ENCODE measurements around the gene FANCM. TPM values are rescaled to one million over a fixed set of nuclear protein-coding genes. Genes with fewer than 3 reads are reported as not detected.

The FANCM gene
- total RNA-seq, 4 donors from 2014 or later: 5.1 to 12.9 (median 7.7) TPM

DNA sequence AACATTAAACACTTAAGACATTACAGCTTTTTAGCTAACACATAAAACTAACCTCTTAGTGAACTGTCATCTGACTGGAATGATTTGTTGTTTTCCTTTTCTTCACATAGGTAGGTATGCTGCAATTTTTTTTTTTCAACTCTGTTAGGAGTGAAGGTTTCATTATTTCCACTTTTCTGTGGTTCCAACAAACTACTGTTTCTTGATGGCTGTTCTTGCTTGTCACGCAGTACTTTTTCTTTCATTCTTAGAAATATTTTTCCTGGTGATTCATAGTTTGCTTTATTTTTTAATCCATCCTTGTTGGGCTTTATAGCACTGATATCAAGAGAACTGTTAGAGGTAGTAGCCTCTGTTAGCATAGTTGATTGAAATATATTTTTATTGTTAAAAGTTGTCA lies 111.0 kb downstream of the FANCM start:
- Histone ChIP-seq H3K36me3 (no peaks in the 10 kb centered on the region), H3K27ac (no peak overlapping the region), H3K4me1 (peaks cover 0 to 23% (median 6%) of the 10 kb centered on the region in 4 donors), H3K4me3 (no peak overlapping the region), H3K27me3 (no peaks in the 10 kb centered on the region), H3K9me3 (no peaks in the 10 kb centered on the region)
- 91 to 92% methylated on average over 1 of the region's 1 CpG for WGBS, 2 donors
- TF ChIP-seq, protein P1, sequence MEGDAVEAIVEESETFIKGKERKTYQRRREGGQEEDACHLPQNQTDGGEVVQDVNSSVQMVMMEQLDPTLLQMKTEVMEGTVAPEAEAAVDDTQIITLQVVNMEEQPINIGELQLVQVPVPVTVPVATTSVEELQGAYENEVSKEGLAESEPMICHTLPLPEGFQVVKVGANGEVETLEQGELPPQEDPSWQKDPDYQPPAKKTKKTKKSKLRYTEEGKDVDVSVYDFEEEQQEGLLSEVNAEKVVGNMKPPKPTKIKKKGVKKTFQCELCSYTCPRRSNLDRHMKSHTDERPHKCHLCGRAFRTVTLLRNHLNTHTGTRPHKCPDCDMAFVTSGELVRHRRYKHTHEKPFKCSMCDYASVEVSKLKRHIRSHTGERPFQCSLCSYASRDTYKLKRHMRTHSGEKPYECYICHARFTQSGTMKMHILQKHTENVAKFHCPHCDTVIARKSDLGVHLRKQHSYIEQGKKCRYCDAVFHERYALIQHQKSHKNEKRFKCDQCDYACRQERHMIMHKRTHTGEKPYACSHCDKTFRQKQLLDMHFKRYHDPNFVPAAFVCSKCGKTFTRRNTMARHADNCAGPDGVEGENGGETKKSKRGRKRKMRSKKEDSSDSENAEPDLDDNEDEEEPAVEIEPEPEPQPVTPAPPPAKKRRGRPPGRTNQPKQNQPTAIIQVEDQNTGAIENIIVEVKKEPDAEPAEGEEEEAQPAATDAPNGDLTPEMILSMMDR (IDR thresholded peaks at IDR 0.05): no peak
- no peak for DNase-seq (ENCODE audit: low spot score in 2 of 2)

DNA sequence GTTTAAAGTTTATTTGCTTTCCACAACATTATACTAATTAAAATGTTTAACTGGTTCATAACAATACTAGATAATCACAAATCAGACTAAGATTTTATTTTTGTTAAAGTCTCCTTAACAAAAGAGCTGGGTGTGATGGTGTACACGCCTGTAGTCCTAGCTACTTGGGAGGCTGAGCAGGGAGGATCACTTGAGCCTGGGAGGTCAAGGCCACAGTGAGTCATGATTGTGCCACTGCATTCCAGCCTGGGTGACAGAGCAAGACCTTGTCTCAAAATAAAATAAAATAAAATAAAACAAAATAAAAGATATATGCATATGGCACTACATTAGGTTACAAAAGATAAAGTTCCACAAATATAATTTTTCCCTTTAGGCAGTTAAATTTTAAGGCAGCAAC lies 111.7 kb downstream of the FANCM start:
- no peak overlapping the region for H3K27ac ChIP-seq
- H3K4me1 ChIP-seq: peaks cover 0 to 30% (median 6%) of the 10 kb centered on the region in 4 donors
- no peaks in the 10 kb centered on the region for H3K9me3 ChIP-seq
- DNase-seq (ENCODE audit: low spot score in 2 of 2): no peak
- 92 to 100% methylated on average over 1 of the region's 1 CpG for WGBS, 2 donors
- H3K27me3 ChIP-seq: no peaks in the 10 kb centered on the region
- no peak for TF ChIP-seq EP300 (IDR thresholded peaks at IDR 0.05)
- no peaks in the 10 kb centered on the region for H3K36me3 ChIP-seq
- H3K4me3 ChIP-seq: no peak overlapping the region

DNA sequence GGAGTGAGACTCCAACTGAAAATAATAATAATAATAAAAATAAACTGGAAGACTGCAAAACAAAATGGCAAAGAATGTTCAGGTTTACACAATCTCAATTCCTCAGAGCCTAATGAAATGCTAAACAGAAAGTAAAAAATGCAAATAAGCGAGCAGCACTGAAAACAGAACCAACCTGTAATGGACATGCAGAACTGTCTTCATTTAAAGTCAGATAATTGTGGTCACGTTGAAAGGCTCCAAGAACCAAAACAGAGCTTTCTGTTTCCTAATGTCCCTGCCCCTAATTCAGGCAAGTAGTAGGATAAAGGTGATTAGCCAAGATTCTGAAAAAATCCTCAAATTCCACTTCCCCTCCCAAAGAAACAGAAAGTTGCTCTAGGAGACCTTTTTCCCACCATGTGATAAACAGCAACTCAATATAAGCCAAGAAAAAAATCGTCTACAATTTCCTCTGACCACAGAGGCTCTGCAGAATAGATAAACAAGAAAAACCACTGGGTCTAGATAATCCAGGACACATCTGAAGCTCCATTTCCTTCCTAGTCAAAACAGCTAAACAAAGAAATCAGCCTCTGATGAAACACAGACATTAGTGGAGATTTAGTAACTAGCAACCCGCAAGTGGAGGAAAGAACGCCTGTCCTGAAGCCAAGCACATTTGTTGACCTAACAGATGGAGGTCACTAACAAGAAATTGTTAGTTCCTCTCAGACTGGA lies 114.3 kb downstream of the FANCM start:
- Histone ChIP-seq H3K27me3 (no peaks in the 10 kb centered on the region), H3K9me3 (no peaks in the 10 kb centered on the region), H3K4me1 (peaks cover 0 to 37% (median 6%) of the 10 kb centered on the region in 4 donors), H3K36me3 (no peaks in the 10 kb centered on the region), H3K4me3 (peak overlapping the region in 2 of 4 donors; percentile 10 to 25), H3K27ac (peak overlapping the region in 3 of 4 donors; percentile 41 to 77 (median 58))
- WGBS, 2 donors: 47 to 48% methylated on average over 5 of the region's 5 CpGs
- peak in 1 of 2 donors; percentile 73 for TF ChIP-seq EP300 (IDR thresholded peaks at IDR 0.05)
- no peak for TF ChIP-seq POLR2A (IDR thresholded peaks at IDR 0.05)
- peak in 1 of 2 donors; percentile 44 for DNase-seq (ENCODE audit: low spot score in 2 of 2)

Small RNA genes within 50 kb of the gene (small RNA-seq; reads per million reads assigned to genes)
- gene RF00151 (not detected), gene SNORD127 (12,279 reads per million, percentile 100 among the genes with 10 or more reads in this experiment)

Other genes with a start within 250 kb of the FANCM start
- gene KLHL28, start 174.0 kb upstream of the FANCM start, total RNA-seq: 10 to 100 TPM; 10.0 to 18.4 (median 11.6) TPM
- 10 to 100 TPM; 22.2 to 51.8 (median 34.2) TPM for gene TOGARAM1, start 173.7 kb upstream of the FANCM start, total RNA-seq
- gene PRPF39, start 51.8 kb upstream of the FANCM start, total RNA-seq: 10 to 100 TPM; 20.7 to 30.0 (median 28.4) TPM
- gene FKBP3, start 1.4 kb upstream of the FANCM start, total RNA-seq: 10 to 100 TPM; 19.6 to 45.7 (median 32.7) TPM
- 10 to 100 TPM; 18.0 to 55.1 (median 29.2) TPM for gene MIS18BP1, start 117.3 kb downstream of the FANCM start, total RNA-seq

All from tibial nerve (tissue), 4 donors.